DOHH2 (cell line): ENCODE data around the gene BDH1.
"Not testable (repeated sequence)": the region's sequence is repeated elsewhere in the genome, so short reads cannot be mapped to it uniquely, and the experiment has no call there.

ENCODE experiments used
- H3F3A ChIP-seq: fragments of 200-600 bp; sonication (generic), shearing (Covaris generic); 2 replicates; pipeline ENCODE4 v1.6.0; 2016; ENCODE audit warnings: antibody characterized with exemption, mild to moderate bottlenecking; ENCODE audit not compliant: control insufficient read depth, insufficient read depth
- H3K27ac ChIP-seq: fragments of 200-600 bp; sonication (generic); 2 replicates; pipeline ENCODE4 v1.5.1; 2014; ENCODE audit warnings: low read depth, mild to moderate bottlenecking, low read length, moderate library complexity
- H3K27me3 ChIP-seq: fragments of 200-600 bp; sonication (generic); 2 replicates; pipeline ENCODE4 v1.6.1; 2014; ENCODE audit warnings: mild to moderate bottlenecking, low read length, mixed read lengths; ENCODE audit not compliant: control insufficient read depth
- H3K36me3 ChIP-seq: fragments of 200-600 bp; sonication (generic); 2 replicates; pipeline ENCODE4 v1.6.1; 2014; ENCODE audit warnings: mild to moderate bottlenecking, low read length, moderate library complexity, mixed read lengths; ENCODE audit not compliant: control insufficient read depth
- H3K4me1 ChIP-seq: fragments of 200-600 bp; sonication (generic); 2 replicates; pipeline ENCODE4 v1.6.1; 2014; ENCODE audit warnings: mild to moderate bottlenecking, low read length, mixed read lengths; ENCODE audit not compliant: control insufficient read depth
- H3K4me2 ChIP-seq: fragments of 200-600 bp; sonication (generic); 2 replicates; pipeline ENCODE4 v1.6.0; 2014; ENCODE audit warnings: mild to moderate bottlenecking, low read length, moderate library complexity
- H3K4me3 ChIP-seq: fragments of 200-600 bp; sonication (generic); 2 replicates; pipeline ENCODE4 v1.5.1; 2014; ENCODE audit warnings: mild to moderate bottlenecking, low read length, mixed read lengths
- H3K79me2 ChIP-seq: fragments of 200-600 bp; sonication (generic); 2 replicates; pipeline ENCODE4 v1.6.1; 2014; ENCODE audit warnings: mild to moderate bottlenecking, low read length, mixed read lengths; ENCODE audit not compliant: control insufficient read depth
- H3K9me2 ChIP-seq: fragments of 200-600 bp; sonication (generic); replicated peaks from 2 replicates; pipeline ENCODE4 v1.6.1; 2014; ENCODE audit warnings: mild to moderate bottlenecking, low read length, mixed read lengths; ENCODE audit not compliant: control insufficient read depth
- H3K9me3 ChIP-seq: fragments of 200-600 bp; sonication (generic); 2 replicates; pipeline ENCODE4 v1.6.1; 2014; ENCODE audit warnings: antibody characterized with exemption, low read length, mixed read lengths; ENCODE audit not compliant: control insufficient read depth, insufficient read depth
- H4K20me1 ChIP-seq: fragments of 200-600 bp; sonication (generic); 2 replicates; pipeline ENCODE4 v1.6.0; 2014; ENCODE audit warnings: low read depth, mild to moderate bottlenecking, antibody characterized with exemption, low read length, moderate library complexity; ENCODE audit not compliant: control insufficient read depth, insufficient read depth
- CTCF ChIP-seq: fragments of 200-600 bp; sonication (generic); IDR thresholded peaks from one replicate; pipeline ENCODE4 v1.5.1; 2014; ENCODE audit warnings: antibody characterized with exemption, mild to moderate bottlenecking, low read depth, low read length; ENCODE audit not compliant: poor library complexity, severe bottlenecking
- EZH2phosphoT487 ChIP-seq: fragments of 200-600 bp; sonication (generic); IDR thresholded peaks from 2 replicates; pipeline ENCODE4 v1.6.1; 2017; ENCODE audit warnings: borderline replicate concordance, mild to moderate bottlenecking, antibody characterized with exemption, low read length, moderate library complexity, mixed read lengths

The BDH1 gene

GRCh38 chr3:197567904-197568681 is 12.3 kb upstream of the BDH1 start:
- no peaks in the 10 kb centered on the region for H3K79me2 ChIP-seq
- H3K27me3 ChIP-seq: no peaks in the 10 kb centered on the region
- H4K20me1 ChIP-seq: no peaks in the 10 kb centered on the region
- no peak overlapping the region for H3K4me3 ChIP-seq
- H3K4me2 ChIP-seq: no peak overlapping the region
- H3F3A ChIP-seq: no peaks in the 10 kb centered on the region
- H3K36me3 ChIP-seq: no peaks in the 10 kb centered on the region
- no peak overlapping the region for H3K27ac ChIP-seq
- TF ChIP-seq EZH2phosphoT487 (no peak), CTCF (no peak)
- H3K9me3 ChIP-seq: peaks cover 36% of the 10 kb centered on the region
- no peaks in the 10 kb centered on the region for H3K9me2 ChIP-seq
- peaks cover under 1% of the 10 kb centered on the region; the same call in 1 of the 2 replicates for H3K4me1 ChIP-seq

GRCh38 chr3:197566155-197566554 is 10.4 kb upstream of the BDH1 start:
- not testable (repeated sequence) for H3K4me2 ChIP-seq, H3K79me2 ChIP-seq, H3K27ac ChIP-seq, H4K20me1 ChIP-seq, H3K4me3 ChIP-seq, H3K36me3 ChIP-seq, H3K9me2 ChIP-seq, H3F3A ChIP-seq, H3K27me3 ChIP-seq
- Histone ChIP-seq H3K4me1 (peaks cover 20% of the 10 kb centered on the region), H3K9me3 (peaks cover 49% of the 10 kb centered on the region)

GRCh38 chr3:197564097-197564843 is 8.5 kb upstream of the BDH1 start:
- Histone ChIP-seq H3K36me3 (peaks cover 8% of the 10 kb centered on the region; the same call in 1 of the 2 replicates), H3K27ac (no peak overlapping the region), H3K4me2 (no peak overlapping the region), H3K4me3 (no peak overlapping the region), H3K9me3 (peaks cover 37% of the 10 kb centered on the region), H3K9me2 (no peaks in the 10 kb centered on the region), H4K20me1 (no peaks in the 10 kb centered on the region), H3F3A (no peaks in the 10 kb centered on the region), H3K79me2 (no peaks in the 10 kb centered on the region), H3K27me3 (no peaks in the 10 kb centered on the region), H3K4me1 (peaks cover 25% of the 10 kb centered on the region)
- TF ChIP-seq CTCF (no peak), EZH2phosphoT487 (no peak)
